ENCODE measurements around the gene APBA1.

APBA1 gene

GRCh38 chr9:69377981-69378380 lies 294.2 kb downstream of the APBA1 start:
- Histone ChIP-seq H3K4me3 (ENCODE audit: low read length) (no peak overlapping the region), H3K79me2 (ENCODE audit: control insufficient read depth, low read length) (no peaks in the 10 kb centered on the region), H3K4me2 (ENCODE audit: low read length) (no peak overlapping the region)

More at GRCh38 chr9:69377981-69378380, 294.2 kb downstream of the APBA1 start:
- Histone ChIP-seq H3K27ac (ENCODE audit: low read depth, low read length) (no peak overlapping the region), H3K36me3 (ENCODE audit: control insufficient read depth, low read length) (no peaks in the 10 kb centered on the region), H3K4me1 (ENCODE audit: control insufficient read depth, low read length) (no peaks in the 10 kb centered on the region), H4K20me1 (ENCODE audit: control insufficient read depth, insufficient read depth, low read depth, low read length) (no peaks in the 10 kb centered on the region), H3K27me3 (ENCODE audit: control insufficient read depth, low read length) (no peaks in the 10 kb centered on the region), H3F3A (ENCODE audit: control insufficient read depth, insufficient read depth) (no peaks in the 10 kb centered on the region), H3K9me3 (ENCODE audit: control insufficient read depth, insufficient read depth, low read length) (no peaks in the 10 kb centered on the region), H3K9me2 (replicated peaks; ENCODE audit: control insufficient read depth, low read length) (no peaks in the 10 kb centered on the region)
- TF ChIP-seq, protein P1, sequence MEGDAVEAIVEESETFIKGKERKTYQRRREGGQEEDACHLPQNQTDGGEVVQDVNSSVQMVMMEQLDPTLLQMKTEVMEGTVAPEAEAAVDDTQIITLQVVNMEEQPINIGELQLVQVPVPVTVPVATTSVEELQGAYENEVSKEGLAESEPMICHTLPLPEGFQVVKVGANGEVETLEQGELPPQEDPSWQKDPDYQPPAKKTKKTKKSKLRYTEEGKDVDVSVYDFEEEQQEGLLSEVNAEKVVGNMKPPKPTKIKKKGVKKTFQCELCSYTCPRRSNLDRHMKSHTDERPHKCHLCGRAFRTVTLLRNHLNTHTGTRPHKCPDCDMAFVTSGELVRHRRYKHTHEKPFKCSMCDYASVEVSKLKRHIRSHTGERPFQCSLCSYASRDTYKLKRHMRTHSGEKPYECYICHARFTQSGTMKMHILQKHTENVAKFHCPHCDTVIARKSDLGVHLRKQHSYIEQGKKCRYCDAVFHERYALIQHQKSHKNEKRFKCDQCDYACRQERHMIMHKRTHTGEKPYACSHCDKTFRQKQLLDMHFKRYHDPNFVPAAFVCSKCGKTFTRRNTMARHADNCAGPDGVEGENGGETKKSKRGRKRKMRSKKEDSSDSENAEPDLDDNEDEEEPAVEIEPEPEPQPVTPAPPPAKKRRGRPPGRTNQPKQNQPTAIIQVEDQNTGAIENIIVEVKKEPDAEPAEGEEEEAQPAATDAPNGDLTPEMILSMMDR (IDR thresholded peaks at IDR 0.05; ENCODE audit: low read depth, low read length, poor library complexity, severe bottlenecking), result no peak
- TF ChIP-seq EZH2phosphoT487 (IDR thresholded peaks at IDR 0.05; ENCODE audit: borderline replicate concordance, low read length), result no peak
